Endothelial cell of umbilical vein (primary cell): ENCODE measurements around the gene EPS15. TPM values are rescaled to one million over a fixed set of nuclear protein-coding genes. Genes with fewer than 3 reads are reported as not detected.

Experiments
- BruUV-seq: library from RNA; stranded (reverse); fragments of 400-500 nt; replicated peaks from 2 replicates; lab custom pipeline; 2021; lab: Mats Ljungman, UMichigan
- CTCF ChIA-PET: fragments of 300-600, 350-600 bp; sonication (Branson Sonifier 250); formaldehyde crosslinking; loops from one replicate; lab custom pipeline; 2021; ENCODE audit warnings: antibody characterized with exemption, inconsistent platforms; lab: Charles Lee
- POLR2A ChIA-PET: fragments of 300-600, 350-600 bp; sonication (Branson Sonifier 250); formaldehyde crosslinking; loops from one replicate; lab custom pipeline; 2021; ENCODE audit warnings: antibody characterized with exemption, inconsistent platforms; lab: Charles Lee
- DNase-seq: peaks from one replicate; pipeline ENCODE4 v3.0.0-alpha.2; 2011; ENCODE audit warnings: low read depth, low spot score
- FAIRE-seq: peaks from 2 replicates; lab custom pipeline; 2011; peaks lifted over from hg19 to GRCh38; lab: Jason Lieb, UNC
- H2AFZ ChIP-seq: 2 replicates; pipeline ENCODE4 v1.6.0; 2012; ENCODE audit warnings: low read depth, low read length, control low read depth, inconsistent platforms
- H3K27ac ChIP-seq: 2 replicates; pipeline ENCODE4 v1.5.1; 2011; ENCODE audit warnings: low read depth, mild to moderate bottlenecking, control low read depth, low read length, moderate library complexity; ENCODE audit not compliant: insufficient read depth
- H3K27me3 ChIP-seq, 2 experiments: 2 replicates each; pipeline versions ENCODE4 v1.6.0 to v1.6.1; 2011; ENCODE audit warnings: low read length in 2 of 2, mixed read lengths in 1 of 2; ENCODE audit not compliant: control insufficient read depth in 2 of 2, insufficient read depth in 2 of 2
- H3K36me3 ChIP-seq, 2 experiments: 2 replicates in 1 of 2; 3 replicates in 1 of 2; pipeline ENCODE4 v1.5.1; 2011; ENCODE audit warnings: low read length in 2 of 2, mild to moderate bottlenecking in 1 of 2, moderate library complexity in 1 of 2; ENCODE audit not compliant: control insufficient read depth in 2 of 2, insufficient read depth in 2 of 2; ENCODE audit errors: extremely low read depth in 1 of 2
- H3K4me1 ChIP-seq: 3 replicates; pipeline ENCODE4 v1.5.1; 2011; ENCODE audit warnings: mild to moderate bottlenecking, low read length; ENCODE audit not compliant: control insufficient read depth, insufficient read depth; ENCODE audit errors: extremely low read depth
- H3K4me2 ChIP-seq: 2 replicates; pipeline ENCODE4 v1.6.1; 2011; ENCODE audit warnings: low read length, control low read depth, mixed read lengths; ENCODE audit not compliant: insufficient read depth
- H3K4me3 ChIP-seq, 3 experiments: fragments of 200-600 bp in 1 of 3; sonication (generic), shearing (Covaris generic) in 1 of 3; replicated peaks in 1 of 3; 2 replicates each; pipeline ENCODE4 v1.5.1; 2011 to 2016; ENCODE audit warnings: control low read depth in 3 of 3, low read length in 3 of 3, mild to moderate bottlenecking in 2 of 3, inconsistent platforms in 1 of 3, low read depth in 1 of 3, moderate library complexity in 1 of 3; ENCODE audit not compliant: insufficient read depth in 1 of 3
- H3K79me2 ChIP-seq: 2 replicates; pipeline ENCODE4 v1.6.0; 2012; ENCODE audit warnings: low read length, inconsistent platforms; ENCODE audit not compliant: control insufficient read depth, insufficient read depth
- H3K9ac ChIP-seq: replicated peaks from 2 replicates; pipeline ENCODE3; 2011; ENCODE audit warnings: low read length, control low read depth; ENCODE audit not compliant: insufficient read depth; ENCODE audit errors: extremely low read depth
- H3K9me1 ChIP-seq: replicated peaks from 3 replicates; pipeline ENCODE4 v1.6.0; 2011; ENCODE audit warnings: mild to moderate bottlenecking, low read length; ENCODE audit not compliant: control insufficient read depth, insufficient read depth; ENCODE audit errors: extremely low read depth
- H3K9me3 ChIP-seq: replicated peaks from 2 replicates; pipeline ENCODE4 v1.5.1; 2012; ENCODE audit warnings: low read length, inconsistent platforms; ENCODE audit not compliant: control insufficient read depth, insufficient read depth
- H4K20me1 ChIP-seq: replicated peaks from 2 replicates; pipeline ENCODE3; 2011; ENCODE audit warnings: mild to moderate bottlenecking, low read length; ENCODE audit not compliant: control insufficient read depth, insufficient read depth; ENCODE audit errors: extremely low read depth
- EZH2 ChIP-seq: IDR thresholded peaks from 2 replicates; pipeline ENCODE4 v1.6.1; 2012; ENCODE audit warnings: borderline replicate concordance, low read depth, mild to moderate bottlenecking, moderate library complexity, low read length, inconsistent platforms; ENCODE audit not compliant: severe bottlenecking
- FOS ChIP-seq: IDR thresholded peaks from 2 replicates; pipeline ENCODE4 v1.6.1; 2011; ENCODE audit warnings: mild to moderate bottlenecking, low read length, moderate library complexity, borderline replicate concordance; ENCODE audit not compliant: insufficient read depth
- GATA2 ChIP-seq: IDR thresholded peaks from 2 replicates; pipeline ENCODE4 v1.7.0; 2011; ENCODE audit warnings: low read depth, mild to moderate bottlenecking, moderate library complexity, mixed read lengths, low read length; ENCODE audit not compliant: insufficient read length, insufficient read depth
- JUN ChIP-seq: IDR thresholded peaks from 2 replicates; pipeline ENCODE4 v1.6.1; 2011; ENCODE audit warnings: borderline replicate concordance, low read depth; ENCODE audit not compliant: insufficient read length, insufficient read depth
- MYC ChIP-seq: IDR thresholded peaks from one replicate; pipeline ENCODE4 v1.6.1; 2011; ENCODE audit warnings: mild to moderate bottlenecking, low read depth, low read length
- POLR2A ChIP-seq: IDR thresholded peaks from 2 replicates; pipeline ENCODE4 v1.6.1; 2012; ENCODE audit warnings: low read depth, mild to moderate bottlenecking, control low read depth, low read length
- POLR2AphosphoS5 ChIP-seq: IDR thresholded peaks from 2 replicates; pipeline ENCODE4 v1.6.1; 2012; ENCODE audit warnings: low read depth, mild to moderate bottlenecking, control low read depth, low read length, moderate library complexity; ENCODE audit not compliant: insufficient read depth
- dilution Hi-C: fragments of 300-500 bp; cut with MboI; formaldehyde crosslinking; loops from one replicate; pipeline ENCODE4 v1.15.0; 2019; ENCODE audit warnings: low sequenced_read_pairs; ENCODE audit not compliant: extremely low pct_ligation_motif_present
- intact Hi-C: fragments of 100-400 bp; cut with micrococcal nuclease; formaldehyde crosslinking; loops from one replicate; pipeline ENCODE4 v1.10.0; 2022
- polyA plus RNA-seq, 4 experiments: library from polyadenylated mRNA; depleted of rRNA in 3 of 4; stranded (reverse) in 3 of 4; unstranded in 1 of 4; fragments of >200 nt; gene quantifications; 2 replicates each; pipeline versions ENCODE4 v1.2.1 to v1.2.3, GENCODE V29; 2011 to 2012; ENCODE audit warnings: missing spikeins in 1 of 4
- total RNA-seq: library from RNA; stranded (reverse); gene quantifications from 2 replicates; pipeline ENCODE4 v1.2.3, GENCODE V29; 2021
- TF ChIP-seq, protein P1 (sequence below): IDR thresholded peaks from 2 replicates; pipeline ENCODE4 v1.6.1; 2011; ENCODE audit not compliant: insufficient read depth, insufficient read length
- TF ChIP-seq, protein P2 (sequence below), 2 donors: IDR thresholded peaks; 1 replicate in 1 of 2; 2 replicates in 1 of 2; pipeline ENCODE4 v1.5.1; 2011; ENCODE audit warnings: low read length in 2 of 2, mild to moderate bottlenecking in 2 of 2, moderate library complexity in 2 of 2, control low read depth in 1 of 2, inconsistent platforms in 1 of 2, low read depth in 1 of 2; ENCODE audit not compliant: insufficient read depth in 1 of 2; ENCODE audit errors: extremely low read depth in 1 of 2

The EPS15 gene
- total and polyA plus RNA-seq, 2 donors (not counting 3 experiments of a cell fraction or from before 2014, with no cell fraction given) = 15.4 to 44.8 TPM

DNA sequence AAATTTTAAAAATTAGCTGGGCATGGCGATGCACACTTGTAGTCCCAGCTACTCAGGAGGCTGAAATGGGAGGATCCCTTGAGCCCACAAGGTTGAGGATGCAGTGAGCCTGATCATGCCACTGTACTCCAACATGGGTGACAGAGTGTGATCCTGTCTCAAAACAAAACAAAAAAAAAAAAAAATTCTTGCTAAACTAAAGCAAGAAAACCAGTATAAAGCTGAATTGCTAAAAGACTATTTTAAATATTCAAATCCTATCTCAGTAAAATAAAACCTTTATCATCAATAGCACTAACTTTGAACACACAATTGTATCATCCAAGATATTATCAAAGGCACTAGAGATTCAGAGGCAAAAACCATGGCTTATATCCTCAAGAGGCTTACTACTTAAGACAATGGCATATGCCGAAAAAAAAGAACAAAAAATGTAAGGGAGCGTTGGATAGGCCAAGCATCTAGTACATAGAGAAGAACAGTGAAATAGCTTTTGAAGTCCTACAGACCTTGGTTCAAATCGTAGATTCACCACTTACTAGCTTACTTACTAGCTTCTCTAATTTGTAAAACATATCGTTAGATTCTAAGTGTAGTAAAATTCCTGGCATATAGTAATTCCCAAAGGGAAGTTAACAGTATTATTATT lies 3.6 kb downstream of the EPS15 start:
- Histone ChIP-seq H3K4me1 (peaks cover 24% of the 10 kb centered on the region), H3K9me3 (no peaks in the 10 kb centered on the region), H2AFZ (no peak overlapping the region), H3K27ac (no peak overlapping the region), H3K36me3 (no peaks in the 10 kb centered on the region), H3K4me2 (peak overlapping the region; percentile 19), H3K27me3 (no peaks in the 10 kb centered on the region), H3K79me2 (peaks cover 79% of the 10 kb centered on the region), H3K4me3 (no peak overlapping the region), H3K9ac (no peak overlapping the region), H4K20me1 (peaks cover 18% of the 10 kb centered on the region), H3K9me1 (no peaks in the 10 kb centered on the region)
- DNase-seq (no peak), FAIRE-seq (no peak)
- TF ChIP-seq EZH2 (no peak), POLR2A (no peak), MYC (no peak), FOS (no peak), JUN (no peak), GATA2 (no peak), POLR2AphosphoS5 (no peak)
- TF ChIP-seq, protein P1, sequence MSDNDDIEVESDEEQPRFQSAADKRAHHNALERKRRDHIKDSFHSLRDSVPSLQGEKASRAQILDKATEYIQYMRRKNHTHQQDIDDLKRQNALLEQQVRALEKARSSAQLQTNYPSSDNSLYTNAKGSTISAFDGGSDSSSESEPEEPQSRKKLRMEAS = no peak
- TF ChIP-seq, protein P2, sequence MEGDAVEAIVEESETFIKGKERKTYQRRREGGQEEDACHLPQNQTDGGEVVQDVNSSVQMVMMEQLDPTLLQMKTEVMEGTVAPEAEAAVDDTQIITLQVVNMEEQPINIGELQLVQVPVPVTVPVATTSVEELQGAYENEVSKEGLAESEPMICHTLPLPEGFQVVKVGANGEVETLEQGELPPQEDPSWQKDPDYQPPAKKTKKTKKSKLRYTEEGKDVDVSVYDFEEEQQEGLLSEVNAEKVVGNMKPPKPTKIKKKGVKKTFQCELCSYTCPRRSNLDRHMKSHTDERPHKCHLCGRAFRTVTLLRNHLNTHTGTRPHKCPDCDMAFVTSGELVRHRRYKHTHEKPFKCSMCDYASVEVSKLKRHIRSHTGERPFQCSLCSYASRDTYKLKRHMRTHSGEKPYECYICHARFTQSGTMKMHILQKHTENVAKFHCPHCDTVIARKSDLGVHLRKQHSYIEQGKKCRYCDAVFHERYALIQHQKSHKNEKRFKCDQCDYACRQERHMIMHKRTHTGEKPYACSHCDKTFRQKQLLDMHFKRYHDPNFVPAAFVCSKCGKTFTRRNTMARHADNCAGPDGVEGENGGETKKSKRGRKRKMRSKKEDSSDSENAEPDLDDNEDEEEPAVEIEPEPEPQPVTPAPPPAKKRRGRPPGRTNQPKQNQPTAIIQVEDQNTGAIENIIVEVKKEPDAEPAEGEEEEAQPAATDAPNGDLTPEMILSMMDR (IDR thresholded peaks at IDR 0.05; ENCODE audit: extremely low read depth in 1 of 2, insufficient read depth in 1 of 2, low read depth in 1 of 2, low read length in 2 of 2) = no peak
- CTCF ChIA-PET = interaction anchor here (1.1 kb wide), 1 partner anchor 20 kb away, joined by 4 read pairs; no protein-coding TSS in a partner anchor
- BruUV-seq = no TSS peak
- dilution Hi-C loops (no loop called here), intact Hi-C loops (loop anchor here (5.0 kb wide), 1 partner anchor 98 kb away; no protein-coding TSS in a partner anchor)
- POLR2A ChIA-PET = no interaction called here
